IPS DF 4.7 (cell line): ENCODE results near the gene LARP4.
"Not testable (repeated sequence)": the region's sequence is repeated elsewhere in the genome, so short reads cannot be mapped to it uniquely, and the experiment has no call there.

ENCODE experiments used
- DNase-seq: peaks from one replicate; pipeline ENCODE4 v3.0.0-alpha.2; 2013; ENCODE audit warnings: low spot score; ENCODE audit errors: extremely low read depth

LARP4 gene

GRCh38 chr12:50401500-50402081, 906 bp downstream of the LARP4 start:
- no peak for DNase-seq

GRCh38 chr12:50402264-50403000, 1.7 kb downstream of the LARP4 start:
- no peak for DNase-seq

- DNase-seq = no peak
These were observed 2.3 kb downstream of the LARP4 start for GRCh38 chr12:50403001-50403440.

- no peak for DNase-seq
These were observed 3.6 kb downstream of the LARP4 start for GRCh38 chr12:50404307-50404706.

- no peak for DNase-seq
These were observed 10.5 kb downstream of the LARP4 start for GRCh38 chr12:50411051-50411660.

- DNase-seq = no peak
These were observed 15.3 kb downstream of the LARP4 start for GRCh38 chr12:50415899-50416479.

- no peak for DNase-seq
These were observed 18.6 kb downstream of the LARP4 start for GRCh38 chr12:50419112-50419909.

GRCh38 chr12:50422855-50423254, 22.2 kb downstream of the LARP4 start:
- not testable (repeated sequence) for DNase-seq

- DNase-seq = not testable (repeated sequence)
These were observed 22.7 kb downstream of the LARP4 start for GRCh38 chr12:50423342-50423741.

GRCh38 chr12:50425589-50426258, 25.0 kb downstream of the LARP4 start:
- peak; percentile 14 for DNase-seq

- not testable (repeated sequence) for DNase-seq
These were observed 31.0 kb downstream of the LARP4 start for GRCh38 chr12:50431656-50432055.

- DNase-seq = no peak
These were observed 39.6 kb downstream of the LARP4 start for GRCh38 chr12:50440288-50440687.

GRCh38 chr12:50441763-50442162, 41.1 kb downstream of the LARP4 start:
- no peak for DNase-seq

- no peak for DNase-seq
These were observed 41.7 kb downstream of the LARP4 start for GRCh38 chr12:50442178-50442908.

- DNase-seq = not testable (repeated sequence)
These were observed 49.0 kb downstream of the LARP4 start for GRCh38 chr12:50449671-50450070.

- no peak for DNase-seq
These were observed 52.1 kb downstream of the LARP4 start for GRCh38 chr12:50452795-50453194.

- no peak for DNase-seq
These were observed 53.2 kb downstream of the LARP4 start for GRCh38 chr12:50453872-50454271.

- DNase-seq = no peak
These were observed 57.9 kb downstream of the LARP4 start for GRCh38 chr12:50458606-50459005.

GRCh38 chr12:50467439-50467838, 66.8 kb downstream of the LARP4 start:
- DNase-seq = no peak

- DNase-seq = no peak
These were observed 76.7 kb downstream of the LARP4 start for GRCh38 chr12:50477241-50477832.
